ENCODE results near the gene MPV17.

DNA sequence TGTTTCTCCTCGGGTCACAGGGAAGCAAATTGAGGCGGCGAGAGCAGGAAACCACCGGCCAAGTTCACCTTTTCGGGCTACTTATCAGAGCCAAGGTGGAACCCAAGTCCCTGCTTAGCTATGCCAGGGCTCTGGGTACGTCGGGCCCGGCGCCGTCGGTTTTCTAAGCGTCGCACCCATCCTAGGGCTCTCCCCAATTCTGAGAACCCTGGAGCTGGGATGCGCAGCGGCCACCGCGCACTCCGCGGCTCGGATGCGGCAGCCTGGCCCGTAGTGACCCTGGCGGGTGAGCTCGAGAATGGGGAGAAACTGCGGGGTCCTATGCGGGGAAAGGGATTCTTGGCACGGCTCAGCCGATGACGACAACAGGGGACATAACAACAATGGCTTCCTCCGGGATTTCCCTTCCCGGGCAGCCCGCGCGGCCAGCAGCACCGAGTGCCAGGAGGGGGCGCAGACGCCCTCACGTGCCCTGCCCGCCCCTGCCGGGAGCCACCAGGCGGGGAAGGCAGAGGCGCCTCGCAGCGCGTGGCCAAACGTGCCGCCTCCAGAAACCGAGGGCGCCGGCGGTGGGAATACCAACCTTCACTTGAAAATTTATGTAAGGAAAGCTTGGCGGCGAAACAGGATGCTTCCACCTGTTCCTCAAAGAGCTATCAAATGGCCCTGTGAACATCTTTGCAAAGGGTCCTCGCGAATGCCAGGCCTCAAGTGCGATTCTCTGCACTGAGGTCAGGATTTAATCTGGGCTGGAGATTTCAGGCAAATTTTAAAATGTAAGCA is 58.0 kb downstream of the MPV17 start:
- TF ChIP-seq, protein P1, sequence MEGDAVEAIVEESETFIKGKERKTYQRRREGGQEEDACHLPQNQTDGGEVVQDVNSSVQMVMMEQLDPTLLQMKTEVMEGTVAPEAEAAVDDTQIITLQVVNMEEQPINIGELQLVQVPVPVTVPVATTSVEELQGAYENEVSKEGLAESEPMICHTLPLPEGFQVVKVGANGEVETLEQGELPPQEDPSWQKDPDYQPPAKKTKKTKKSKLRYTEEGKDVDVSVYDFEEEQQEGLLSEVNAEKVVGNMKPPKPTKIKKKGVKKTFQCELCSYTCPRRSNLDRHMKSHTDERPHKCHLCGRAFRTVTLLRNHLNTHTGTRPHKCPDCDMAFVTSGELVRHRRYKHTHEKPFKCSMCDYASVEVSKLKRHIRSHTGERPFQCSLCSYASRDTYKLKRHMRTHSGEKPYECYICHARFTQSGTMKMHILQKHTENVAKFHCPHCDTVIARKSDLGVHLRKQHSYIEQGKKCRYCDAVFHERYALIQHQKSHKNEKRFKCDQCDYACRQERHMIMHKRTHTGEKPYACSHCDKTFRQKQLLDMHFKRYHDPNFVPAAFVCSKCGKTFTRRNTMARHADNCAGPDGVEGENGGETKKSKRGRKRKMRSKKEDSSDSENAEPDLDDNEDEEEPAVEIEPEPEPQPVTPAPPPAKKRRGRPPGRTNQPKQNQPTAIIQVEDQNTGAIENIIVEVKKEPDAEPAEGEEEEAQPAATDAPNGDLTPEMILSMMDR (IDR thresholded peaks at IDR 0.05): peak in 4 of 6 experiments; percentile 30 to 61 (median 50)
- TF ChIP-seq POLR2A (IDR thresholded peaks at IDR 0.05): no peak
